HG03045 (cell line): ENCODE data around the gene LDLRAD3.
"Not testable (repeated sequence)": the region's sequence is repeated elsewhere in the genome, so short reads cannot be mapped to it uniquely, and the experiment has no call there.

Source experiments
- ATAC-seq: cut with Tn5 transposase; IDR thresholded peaks from one replicate; pipeline ENCODE4 v1.9.1; 2021; ENCODE audit warnings: mild to moderate bottlenecking, moderate library complexity; ENCODE audit not compliant: unreplicated experiment

Gene LDLRAD3

DNA sequence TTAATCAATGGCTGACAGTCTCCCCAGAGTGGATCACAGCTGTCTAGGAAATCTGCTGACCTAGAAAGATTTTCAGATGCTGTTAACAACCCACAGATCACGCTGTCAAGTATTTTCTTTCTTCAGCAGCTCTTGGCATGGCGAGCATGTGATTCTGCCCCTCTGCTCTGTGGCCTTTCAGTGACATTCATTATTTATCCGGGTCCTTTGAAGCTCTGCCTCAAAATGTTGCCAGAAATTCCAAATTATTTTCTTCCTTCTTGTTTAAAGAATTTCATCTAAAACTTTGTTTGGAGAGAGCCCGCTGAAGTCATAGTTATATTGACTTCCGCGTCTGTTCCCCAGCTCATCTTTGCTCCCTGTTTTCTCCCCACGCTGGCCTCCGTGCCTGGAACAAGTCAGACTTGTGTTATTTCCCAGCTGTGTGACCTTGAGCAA, 211.3 kb downstream of the LDLRAD3 start:
- no peak for ATAC-seq

DNA sequence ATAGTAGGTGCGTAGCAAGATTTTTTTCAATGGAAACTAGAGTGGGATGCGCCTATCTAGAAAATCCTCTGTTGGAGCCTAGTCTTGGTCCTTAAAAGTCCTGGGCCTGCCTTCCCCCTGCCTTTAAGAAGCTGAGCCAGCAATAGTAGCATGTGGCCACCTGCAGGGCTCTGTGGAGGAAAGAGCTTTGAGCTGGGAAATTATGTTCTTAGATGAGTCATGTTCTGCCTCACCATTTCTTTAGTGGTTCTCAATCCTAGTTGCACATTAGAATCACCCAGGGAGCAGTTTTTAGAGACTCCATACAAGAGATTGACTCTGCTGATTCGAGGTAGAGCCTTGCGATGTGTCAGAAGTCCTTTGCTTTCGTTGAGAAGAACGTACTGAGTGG, 211.9 kb downstream of the LDLRAD3 start:
- no peak for ATAC-seq

DNA sequence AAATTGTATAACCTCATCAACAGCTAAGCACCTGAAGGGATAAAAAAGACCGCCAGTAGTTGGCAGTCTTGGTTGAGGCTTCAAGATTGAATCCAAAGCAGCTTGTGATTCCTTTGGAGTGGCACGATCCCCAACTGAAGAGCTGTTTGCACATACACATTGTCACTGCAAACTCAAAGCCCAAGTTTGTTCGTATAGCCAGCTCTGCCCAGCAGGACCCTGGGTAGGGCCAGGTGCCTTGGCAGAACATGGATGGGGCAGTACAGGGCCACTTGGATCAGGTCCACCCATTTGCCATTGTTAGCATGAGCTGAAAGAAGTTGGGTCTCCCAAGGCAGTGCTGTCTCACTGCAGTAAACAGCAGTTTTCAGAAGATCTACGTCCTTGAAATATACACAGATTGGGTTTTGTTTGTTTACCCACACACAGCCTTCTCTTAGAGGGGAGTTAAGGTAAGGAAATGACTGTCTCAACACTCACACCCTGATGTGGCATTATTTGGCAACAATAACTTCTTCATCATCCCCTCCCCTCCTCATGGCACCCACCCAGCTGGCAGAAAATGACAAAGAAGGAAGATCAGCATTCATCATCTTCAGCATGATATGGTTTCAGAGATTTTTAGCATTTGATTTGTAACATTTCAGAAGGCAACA, 212.4 kb downstream of the LDLRAD3 start:
- no peak for ATAC-seq

DNA sequence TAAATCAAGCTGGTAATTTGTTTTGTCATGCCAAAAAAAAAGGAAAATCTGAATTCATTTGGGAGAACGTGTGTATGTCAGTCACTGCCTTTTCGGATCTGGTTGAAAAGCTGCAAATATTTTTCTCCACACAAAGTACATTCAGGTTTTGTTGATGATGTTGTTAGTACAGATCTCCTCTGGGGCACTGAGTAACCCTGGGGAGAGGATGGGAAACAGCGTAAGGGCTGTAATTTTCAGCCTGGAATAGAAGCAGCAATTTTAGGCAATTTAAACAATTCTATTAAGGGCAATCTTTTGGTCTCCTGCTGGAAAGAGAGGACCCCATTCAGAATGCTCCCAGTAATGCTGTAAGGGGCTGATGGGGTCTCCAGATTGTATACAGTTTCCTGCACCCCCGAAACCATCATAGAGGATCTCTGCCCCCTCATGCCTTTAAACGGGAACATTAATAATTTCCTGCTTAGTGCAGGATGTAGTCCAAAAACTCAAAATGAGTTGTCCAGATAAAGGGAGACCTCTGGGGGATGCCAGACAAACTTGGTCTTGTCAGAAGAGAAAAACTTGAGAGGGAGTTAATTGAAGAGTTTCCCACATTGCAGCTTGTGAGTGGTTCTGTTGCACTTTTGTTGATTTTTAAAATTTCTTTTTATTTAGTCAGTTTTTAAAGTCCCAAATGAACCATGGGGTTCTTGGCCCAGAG, 213.1 kb downstream of the LDLRAD3 start:
- no peak for ATAC-seq

DNA sequence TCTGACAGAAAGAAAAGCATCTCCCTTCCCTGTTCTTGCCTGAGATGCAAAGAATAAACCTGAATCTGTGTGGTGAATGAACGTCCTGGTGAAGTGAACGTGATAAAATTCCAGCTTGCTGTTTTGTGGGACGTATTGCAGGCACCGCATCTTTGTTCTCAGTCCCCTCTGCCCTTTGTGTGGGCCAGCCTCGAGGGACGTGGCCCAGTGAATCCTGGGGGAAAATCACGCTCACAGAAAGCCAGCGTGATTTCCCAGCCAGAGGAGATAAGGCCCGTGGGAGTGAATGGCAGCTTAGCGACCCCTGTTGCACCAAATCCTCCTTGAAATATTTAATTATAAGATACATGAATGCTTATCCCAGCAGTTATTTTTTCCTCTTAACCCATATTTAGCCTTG, 216.2 kb downstream of the LDLRAD3 start:
- ATAC-seq, result no peak

DNA sequence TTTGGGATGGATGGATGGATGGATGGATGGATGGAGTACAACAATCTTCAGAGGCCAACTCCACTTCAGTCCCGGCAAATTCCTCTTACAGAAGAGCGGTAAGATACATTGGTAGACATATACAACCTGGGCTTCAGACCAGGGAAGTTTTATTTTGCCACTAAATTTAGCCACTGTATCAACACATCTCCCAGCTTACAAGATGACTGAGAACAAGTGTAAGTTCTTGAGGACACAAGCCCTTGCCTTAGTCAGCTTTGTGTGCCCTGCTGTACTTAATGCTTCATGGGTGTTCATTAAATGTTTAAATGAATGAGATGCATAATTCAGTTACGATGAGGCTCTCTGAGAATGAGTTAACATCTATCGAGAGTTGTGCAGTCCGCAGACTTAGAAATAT, 217.7 kb downstream of the LDLRAD3 start:
- no peak for ATAC-seq

DNA sequence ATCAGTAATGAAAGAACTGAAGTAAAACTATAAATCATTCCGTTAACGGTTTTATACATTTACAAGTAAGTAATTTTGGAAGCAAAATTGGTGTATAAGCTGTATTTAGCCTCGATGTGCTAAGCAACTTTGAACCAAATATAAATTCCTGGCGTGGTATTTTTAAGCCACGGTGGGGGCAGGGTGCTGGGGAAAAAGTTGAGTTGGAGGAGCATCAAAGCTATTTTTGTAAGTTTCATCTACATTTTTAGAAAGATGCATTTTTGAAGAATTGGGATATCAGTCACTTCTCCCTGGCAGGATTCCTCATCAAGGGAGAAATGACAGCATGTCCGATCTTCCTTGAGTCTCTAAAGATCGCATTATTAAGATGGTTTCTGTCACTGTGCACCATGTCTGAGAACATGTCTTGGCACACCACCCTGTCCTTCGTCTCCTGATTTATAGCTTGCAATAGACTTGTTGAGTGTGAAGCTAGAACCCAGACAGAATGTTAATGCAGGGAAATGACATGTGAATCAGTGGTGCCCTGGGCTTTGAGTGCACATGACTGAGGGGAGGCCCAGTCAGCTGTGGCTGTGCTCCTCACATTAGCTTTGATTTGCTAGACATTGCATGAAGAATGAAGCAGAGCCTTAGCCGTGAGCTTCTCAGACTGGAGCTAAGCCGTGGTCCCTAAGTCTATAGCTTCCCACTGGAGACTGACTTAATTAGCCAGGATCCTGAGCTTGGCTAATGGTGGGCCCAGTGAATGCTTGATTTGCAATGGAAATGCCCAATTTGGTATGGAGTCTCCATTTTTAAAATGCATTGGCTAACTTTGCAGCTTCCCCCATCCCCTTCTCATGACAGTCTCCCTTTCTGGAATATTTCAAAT, 218.4 kb downstream of the LDLRAD3 start:
- ATAC-seq, result no peak

DNA sequence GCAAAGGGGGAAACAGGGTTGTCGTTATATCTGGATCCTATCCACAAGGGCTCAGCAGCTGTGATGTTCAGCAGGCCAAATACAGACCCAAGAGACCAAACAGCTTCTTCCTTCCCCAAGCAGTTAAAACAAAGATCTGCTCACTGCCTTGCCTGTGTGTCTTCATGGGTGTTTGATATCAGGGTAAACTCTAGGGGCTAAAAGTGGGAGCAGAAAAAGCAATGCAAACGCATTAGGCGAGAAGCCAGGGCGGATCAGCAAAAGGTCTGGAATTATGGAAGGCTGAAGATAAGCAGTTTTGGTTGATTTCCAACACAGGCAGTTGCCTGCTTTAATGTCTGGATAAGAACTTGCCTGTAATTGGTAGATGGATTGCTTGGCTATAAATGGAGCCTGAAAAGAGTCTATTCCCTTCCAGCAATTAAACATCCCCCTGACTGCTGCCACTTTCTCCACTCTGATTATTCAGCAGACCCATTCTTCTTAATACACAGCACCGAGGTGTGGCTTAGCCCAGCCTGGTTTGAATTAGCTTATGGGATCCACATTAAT, 219.1 kb downstream of the LDLRAD3 start:
- ATAC-seq, result no peak

DNA sequence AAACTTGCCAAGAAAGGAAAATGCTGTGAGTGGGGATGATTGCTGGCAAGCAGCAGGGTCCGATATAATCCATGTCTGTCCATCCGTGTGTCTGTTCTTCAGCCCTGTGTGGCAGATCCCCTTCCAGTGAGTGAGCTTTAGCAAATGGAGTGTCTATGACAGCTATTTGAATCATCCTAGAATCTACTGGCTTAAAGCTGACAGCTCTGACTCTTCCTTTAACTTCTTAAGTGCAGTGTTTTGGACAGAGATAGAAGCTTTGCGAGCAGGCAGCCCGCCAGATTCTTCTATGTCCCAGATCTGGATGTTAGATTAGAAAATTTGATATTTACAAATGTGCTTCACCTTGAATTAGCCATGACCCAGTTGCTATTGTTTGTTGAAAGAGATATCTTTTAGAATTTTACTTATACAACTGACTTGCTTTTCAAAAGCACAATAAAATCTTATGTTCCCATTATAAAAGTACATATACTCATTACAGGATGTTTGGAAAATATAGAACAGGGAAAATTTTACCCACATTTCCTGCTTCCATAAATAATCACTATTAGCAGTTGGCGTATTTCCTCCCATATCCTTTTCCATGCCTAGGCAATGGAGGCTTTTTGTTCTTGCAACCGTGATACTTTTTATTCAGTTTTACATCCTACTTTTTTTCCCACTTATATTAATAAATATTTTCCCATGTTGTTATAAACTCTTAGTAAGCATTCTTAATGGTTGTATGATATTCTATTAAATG, 220.8 kb downstream of the LDLRAD3 start:
- no peak for ATAC-seq

DNA sequence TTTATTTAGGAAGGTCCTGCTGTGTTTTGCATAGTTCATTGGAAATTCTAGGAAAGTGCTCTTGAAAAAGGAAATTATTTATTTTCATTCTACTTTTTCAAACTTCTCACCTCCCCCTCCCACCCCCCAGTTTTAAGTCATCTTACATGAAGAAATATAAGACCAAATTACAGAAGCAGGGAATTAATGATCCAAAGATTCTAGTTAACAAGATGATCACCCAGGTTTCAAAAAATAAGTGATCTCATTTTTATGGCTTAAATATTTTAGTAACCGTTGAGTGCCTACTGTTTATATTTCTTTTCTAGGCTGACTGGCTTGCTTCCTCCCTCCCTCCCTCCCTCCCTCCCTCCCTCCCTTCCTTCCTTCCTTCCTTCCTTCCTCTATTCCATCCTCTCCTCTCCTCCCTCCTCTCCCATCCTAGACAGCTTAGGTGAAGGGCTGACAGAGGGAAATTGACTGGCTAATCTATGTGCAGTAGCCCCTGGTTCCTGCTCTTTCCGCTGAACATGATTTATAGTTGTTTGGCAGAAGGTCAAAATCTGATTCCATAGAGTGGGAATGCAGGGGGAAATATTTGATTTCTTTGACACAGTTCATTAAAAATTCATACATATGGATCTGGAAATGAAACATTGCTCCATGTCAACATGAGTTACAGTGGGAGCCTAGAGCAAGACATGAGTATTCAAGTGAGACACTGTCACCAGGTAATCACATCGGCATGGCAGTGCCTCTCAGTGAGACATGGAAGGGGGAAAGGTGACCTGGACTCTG, 221.9 kb downstream of the LDLRAD3 start:
- ATAC-seq, result no peak

DNA sequence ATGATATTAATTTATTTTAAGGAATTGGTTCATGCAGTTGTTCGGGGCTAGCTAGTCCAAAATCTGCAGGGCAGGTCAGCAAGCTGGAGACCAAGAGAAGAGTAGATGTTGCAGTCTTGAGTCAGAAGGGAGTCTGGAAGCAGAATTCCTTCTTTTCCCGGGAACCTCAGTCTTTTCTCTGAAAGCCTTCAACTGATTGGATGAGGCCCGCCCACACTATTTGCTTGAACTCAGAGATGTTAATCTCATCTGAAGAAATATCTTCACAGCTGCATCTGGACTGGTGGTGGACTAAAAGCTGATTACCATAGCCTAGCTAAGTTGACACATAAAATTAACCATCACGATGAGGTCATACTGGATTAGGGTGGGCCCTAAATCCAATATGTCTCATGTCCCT, 223.2 kb downstream of the LDLRAD3 start:
- no peak for ATAC-seq

DNA sequence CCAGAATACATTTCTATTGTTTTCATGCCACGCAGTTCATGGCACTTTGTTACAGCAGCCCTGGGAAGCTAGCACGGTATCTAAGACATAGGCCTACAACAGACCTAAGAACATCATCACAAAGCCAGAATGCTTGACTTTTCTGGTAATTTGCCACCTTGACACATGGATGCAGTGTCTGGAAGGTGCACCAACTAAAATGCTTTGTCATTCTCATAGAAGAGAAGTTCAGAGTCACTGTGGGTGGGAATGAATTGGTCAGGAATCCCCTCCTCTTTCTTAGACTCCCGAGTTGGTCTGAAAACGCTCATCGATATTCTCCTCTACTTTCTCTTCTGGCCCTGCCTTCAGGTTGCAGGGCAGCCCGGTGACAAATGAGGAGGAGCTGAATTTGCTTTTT, 223.9 kb downstream of the LDLRAD3 start:
- ATAC-seq, result no peak

DNA sequence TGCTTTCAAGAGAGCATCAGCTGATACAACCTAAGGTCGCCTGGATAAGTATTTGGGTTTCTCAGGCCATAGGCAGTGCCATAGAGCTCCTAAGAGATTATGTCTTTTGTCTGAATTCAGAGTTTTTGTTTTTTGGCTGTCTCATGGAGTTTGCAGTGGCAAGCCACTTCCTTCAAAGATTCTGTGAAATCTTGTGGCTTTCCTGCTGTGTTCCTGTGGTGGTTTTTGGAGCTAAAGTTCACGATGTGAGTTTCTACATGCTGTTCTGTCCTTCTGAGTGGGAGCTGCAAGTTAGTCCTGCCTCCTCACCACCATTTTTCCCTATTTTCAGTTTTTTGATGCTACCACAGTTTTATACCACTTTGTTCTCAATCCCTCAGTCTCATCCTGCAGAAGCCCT, 234.0 kb downstream of the LDLRAD3 start:
- ATAC-seq, result no peak

DNA sequence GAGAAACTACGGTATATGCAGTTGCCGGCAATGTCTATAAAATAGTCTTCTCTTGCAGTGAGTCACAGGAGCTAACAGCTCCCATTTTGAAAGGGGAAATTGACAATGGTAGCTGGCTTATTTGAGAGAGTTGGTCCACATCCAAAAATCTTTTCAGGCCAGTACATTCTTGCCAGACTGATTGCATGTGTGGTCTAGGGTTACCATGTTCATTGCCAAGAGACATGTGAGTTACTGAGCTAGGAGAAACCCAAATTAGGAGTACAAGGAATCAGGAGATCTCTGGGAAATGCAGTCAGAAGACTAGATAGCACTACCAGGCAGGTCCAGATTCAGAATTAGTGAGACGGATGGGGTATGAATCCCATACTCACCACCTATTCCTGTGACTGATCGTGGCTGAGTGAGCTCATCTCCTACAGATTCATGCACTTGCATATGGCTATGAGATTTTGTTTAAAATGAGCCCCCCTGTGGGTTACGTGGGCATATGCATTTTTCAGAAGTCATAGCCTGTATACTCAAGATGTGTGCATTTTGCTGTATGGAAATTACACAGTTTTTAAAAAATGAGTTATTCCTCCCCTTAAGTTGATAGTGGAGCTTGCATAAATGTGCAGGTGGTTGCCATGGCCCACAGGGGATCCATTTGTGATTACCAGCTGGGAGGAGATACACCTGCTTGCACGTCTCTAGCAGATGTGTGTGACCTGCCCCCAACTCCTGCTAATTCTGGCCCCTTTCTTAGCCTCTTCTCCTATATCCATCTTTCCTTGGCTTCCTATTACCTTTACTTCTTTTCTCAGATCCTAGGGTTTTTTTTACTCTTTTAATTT, 242.7 kb downstream of the LDLRAD3 start:
- no peak for ATAC-seq

DNA sequence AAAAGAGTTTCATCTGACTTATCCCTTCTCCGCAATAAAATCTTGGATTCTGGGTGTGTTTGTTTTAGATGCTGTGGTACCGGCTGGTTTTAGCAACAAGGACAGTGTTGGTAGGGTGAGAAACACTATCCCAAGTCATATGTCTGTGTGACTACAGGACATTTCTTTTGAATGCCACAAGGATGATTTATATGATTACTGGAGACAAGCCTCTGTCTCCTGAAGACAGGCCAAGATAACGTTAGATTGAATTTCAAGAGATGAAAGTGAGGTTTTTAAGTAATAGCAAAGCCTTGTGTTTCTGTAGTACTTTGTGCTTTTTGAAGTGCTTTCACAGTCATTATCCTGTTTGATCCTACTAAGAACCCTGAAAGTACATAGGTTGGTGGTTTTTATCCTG, 243.8 kb downstream of the LDLRAD3 start:
- no peak for ATAC-seq

DNA sequence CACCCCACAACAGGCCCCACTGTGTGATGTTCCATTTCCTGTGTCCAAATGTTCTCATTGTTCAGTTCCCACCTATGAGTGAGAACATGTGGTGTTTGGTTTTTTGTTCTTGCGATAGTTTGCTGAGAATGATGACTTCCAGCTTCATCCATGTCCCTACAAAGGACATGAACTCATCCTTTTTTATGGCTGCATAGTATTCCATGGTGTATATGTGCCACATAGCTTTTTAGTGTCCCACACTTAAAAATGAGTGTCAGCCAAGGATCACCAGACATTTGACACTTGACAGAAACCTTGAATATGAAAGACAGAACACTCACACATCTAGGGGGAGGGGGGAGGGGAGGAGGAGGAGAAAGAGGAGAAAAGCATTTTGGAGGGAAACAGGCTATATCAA, 245.9 kb downstream of the LDLRAD3 start:
- not testable (repeated sequence) for ATAC-seq

DNA sequence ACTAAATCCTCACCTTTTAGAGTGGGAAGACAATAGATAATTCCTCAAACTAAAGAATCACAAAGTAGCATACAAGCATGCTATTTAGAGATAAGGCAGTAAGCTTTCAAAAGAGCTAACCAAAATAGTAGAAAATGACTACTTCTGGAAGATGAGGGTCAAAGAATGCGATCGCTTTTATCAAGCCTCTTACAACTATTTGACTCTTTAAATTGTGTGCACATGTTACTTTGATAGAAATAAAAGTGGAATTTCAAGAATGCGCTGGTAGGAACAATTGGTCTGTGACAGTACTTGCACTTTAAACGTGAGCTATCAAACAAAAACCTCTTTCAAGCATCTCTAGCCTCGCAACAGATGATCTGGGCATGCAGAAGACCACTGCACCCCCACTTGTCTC, 248.1 kb downstream of the LDLRAD3 start:
- ATAC-seq, result no peak

DNA sequence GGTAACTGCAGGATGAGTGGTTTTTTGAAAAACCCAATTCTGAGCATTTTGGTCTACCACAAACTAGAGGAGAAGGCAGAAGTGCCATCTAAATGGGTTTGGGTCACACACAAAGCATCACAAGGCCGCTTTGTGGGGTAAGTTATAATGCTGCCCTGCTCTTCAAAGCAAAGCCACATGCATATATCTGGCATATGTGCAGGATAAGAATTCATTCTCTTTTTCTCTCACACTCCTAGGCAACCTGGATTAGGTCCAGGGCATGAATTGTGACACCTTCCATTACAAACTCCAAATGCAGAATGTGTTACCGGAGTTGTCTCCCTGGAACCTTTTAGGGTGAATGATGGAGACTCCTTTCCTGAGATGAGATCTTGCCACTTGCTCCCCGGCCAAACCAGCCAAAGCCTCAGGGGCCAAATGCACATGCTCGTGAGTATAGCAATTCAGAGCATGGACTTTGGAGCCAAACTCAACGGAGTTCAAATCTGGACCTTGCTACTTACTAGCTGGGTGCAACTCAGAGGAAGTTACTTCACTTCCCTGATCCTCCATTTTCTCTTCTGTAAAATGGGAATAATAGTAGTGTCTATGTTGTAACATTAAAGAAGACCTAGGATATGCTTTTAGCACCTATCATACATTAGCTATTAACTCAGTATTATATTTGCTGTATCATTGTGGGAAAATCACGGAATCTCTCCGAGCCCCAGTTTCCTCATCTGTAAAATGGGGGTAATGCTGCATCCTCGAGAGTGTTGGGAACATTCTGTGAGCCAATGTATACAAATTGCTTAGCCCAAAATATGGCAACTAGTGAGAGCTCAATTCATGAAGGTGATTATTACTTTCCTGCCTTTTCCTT, 248.8 kb downstream of the LDLRAD3 start:
- no peak for ATAC-seq
